SK-N-SH (cell line): ENCODE measurements around the gene TAF4.

Experiments
- CTCF ChIP-seq: fragments of 200-600 bp; sonication (generic); IDR thresholded peaks from 2 replicates; pipeline ENCODE4 v1.6.1; 2017; ENCODE audit warnings: antibody characterized with exemption, mild to moderate bottlenecking, moderate library complexity
- EZH2phosphoT487 ChIP-seq: fragments of 200-600 bp; sonication (generic); IDR thresholded peaks from 2 replicates; pipeline ENCODE4 v1.6.1; 2017; ENCODE audit warnings: low read depth, mixed run types, mild to moderate bottlenecking, antibody characterized with exemption, moderate library complexity, borderline replicate concordance
- GABPA ChIP-seq: IDR thresholded peaks from 2 replicates; pipeline ENCODE4 v1.4.0; 2012; ENCODE audit warnings: low read depth, mild to moderate bottlenecking
- JUND ChIP-seq: IDR thresholded peaks from 2 replicates; pipeline ENCODE4 v1.4.0; 2012
- MAX ChIP-seq: IDR thresholded peaks from 2 replicates; pipeline ENCODE4 v1.4.0; 2012; ENCODE audit warnings: low read depth
- MEF2A ChIP-seq: IDR thresholded peaks from 2 replicates; pipeline ENCODE4 v1.4.0; 2012; ENCODE audit warnings: low read depth, borderline replicate concordance
- MXI1 ChIP-seq: IDR thresholded peaks from 2 replicates; pipeline ENCODE4 v1.6.1; 2012; ENCODE audit warnings: mild to moderate bottlenecking, low read depth, low read length, improper control_type of control experiment
- NRF1 ChIP-seq: IDR thresholded peaks from 2 replicates; pipeline ENCODE4 v1.6.1; 2012; ENCODE audit warnings: low read depth, mild to moderate bottlenecking, low read length
- POLR2AphosphoS5 ChIP-seq: IDR thresholded peaks from 2 replicates; pipeline ENCODE4 v1.6.1; 2012; ENCODE audit warnings: low read depth, low read length
- RAD21 ChIP-seq: IDR thresholded peaks from 2 replicates; pipeline ENCODE4 v1.6.1; 2012; ENCODE audit warnings: mild to moderate bottlenecking, low read length
- RCOR1 ChIP-seq: fragments of 150-350 bp; IDR thresholded peaks from 2 replicates; pipeline ENCODE4 v1.6.1; 2017; ENCODE audit warnings: antibody characterized with exemption, low read length
- RFX5 ChIP-seq: IDR thresholded peaks from 2 replicates; pipeline ENCODE4 v1.6.1; 2012; ENCODE audit warnings: mild to moderate bottlenecking, improper control_type of control experiment, low read length
- YY1 ChIP-seq: IDR thresholded peaks from 2 replicates; pipeline ENCODE4 v1.4.0; 2012; ENCODE audit warnings: low read depth, mild to moderate bottlenecking
- TF ChIP-seq, protein P1 (sequence below): fragments of 150-350 bp; IDR thresholded peaks from 2 replicates; pipeline ENCODE4 v1.6.1; 2016; ENCODE audit warnings: mild to moderate bottlenecking, low read depth, low read length

GRCh38 chr20:62069741-62070216 lies 4.1 kb upstream of the TAF4 start:
- TF ChIP-seq RAD21 (no peak), YY1 (no peak), GABPA (no peak), POLR2AphosphoS5 (no peak), MAX (no peak), EZH2phosphoT487 (no peak), JUND (no peak), CTCF (no peak), MXI1 (no peak), NRF1 (no peak), MEF2A (no peak), RFX5 (no peak), RCOR1 (no peak)
- TF ChIP-seq, protein P1, sequence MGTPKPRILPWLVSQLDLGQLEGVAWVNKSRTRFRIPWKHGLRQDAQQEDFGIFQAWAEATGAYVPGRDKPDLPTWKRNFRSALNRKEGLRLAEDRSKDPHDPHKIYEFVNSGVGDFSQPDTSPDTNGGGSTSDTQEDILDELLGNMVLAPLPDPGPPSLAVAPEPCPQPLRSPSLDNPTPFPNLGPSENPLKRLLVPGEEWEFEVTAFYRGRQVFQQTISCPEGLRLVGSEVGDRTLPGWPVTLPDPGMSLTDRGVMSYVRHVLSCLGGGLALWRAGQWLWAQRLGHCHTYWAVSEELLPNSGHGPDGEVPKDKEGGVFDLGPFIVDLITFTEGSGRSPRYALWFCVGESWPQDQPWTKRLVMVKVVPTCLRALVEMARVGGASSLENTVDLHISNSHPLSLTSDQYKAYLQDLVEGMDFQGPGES: no peak
